Testis (tissue), 3 donors: ENCODE data around the gene PDP2. TPM values are rescaled to one million over a fixed set of nuclear protein-coding genes. Genes with fewer than 3 reads are reported as not detected.

ENCODE experiments used
- DNase-seq: peaks from one replicate; pipeline ENCODE4 v3.0.0-alpha.2; 2019
- H3K27ac ChIP-seq, 2 donors: fragments of 200-600 bp; sonication (generic); one replicate each; pipeline ENCODE4 v1.5.1; 2019
- H3K27me3 ChIP-seq: fragments of 200-600 bp; sonication (generic); one replicate; pipeline ENCODE4 v1.5.1; 2019
- H3K36me3 ChIP-seq: fragments of 200-600 bp; sonication (generic); one replicate; pipeline ENCODE4 v1.5.1; 2017; ENCODE audit warnings: low read depth; ENCODE audit errors: missing control alignments
- H3K4me1 ChIP-seq: fragments of 200-600 bp; sonication (generic); one replicate; pipeline ENCODE4 v1.5.1; 2019
- H3K4me3 ChIP-seq, 2 donors: fragments of 200-600 bp; sonication (generic); one replicate each; pipeline ENCODE4 v1.5.1; 2017 to 2019
- H3K9me3 ChIP-seq: fragments of 200-600 bp; sonication (generic); one replicate; pipeline ENCODE4 v1.5.1; 2017
- POLR2A ChIP-seq: fragments of 450-650 bp; IDR thresholded peaks from one replicate; pipeline ENCODE4 v1.6.1; 2017; ENCODE audit warnings: antibody characterized with exemption, mild to moderate bottlenecking, moderate library complexity
- WGBS, 2 donors: methylation state at CpG; one replicate each; pipeline ENCODE4 v1.1.5; 2018; 5-methylcytosine and 5-hydroxymethylcytosine counted together
- intact Hi-C: fragments of 100-400 bp; cut with DNase I; formaldehyde crosslinking; loops from one replicate; pipeline ENCODE4 v1.15.1; 2023; ENCODE audit warnings: low total_unique reads
- polyA plus RNA-seq: library from polyadenylated mRNA; stranded (reverse); fragments of 350-450 nt; fragmentation: Illumina TruSeq; extraction: RNeasy Lipid Tissue Mini Kit (QIAGEN cat#74804); gene quantifications from one replicate; pipeline ENCODE4 v1.2.3, GENCODE V29; 2014; ENCODE audit warnings: low read depth, low replicate concordance; ENCODE audit not compliant: insufficient read depth
- total RNA-seq, 2 donors: library from RNA; depleted of rRNA; stranded (reverse); fragments of >200 nt; gene quantifications; one replicate each; pipeline ENCODE4 v1.2.3, GENCODE V29; 2016
- TF ChIP-seq, protein P1 (sequence below), 3 experiments: fragments of 450-650 bp in 2 of 3; fragments of 200-600 bp in 1 of 3; sonication (generic) in 1 of 3; IDR thresholded peaks; one replicate each; pipeline ENCODE4 v1.5.1; 2016 to 2019; ENCODE audit warnings: antibody characterized with exemption in 3 of 3, mild to moderate bottlenecking in 2 of 3, moderate library complexity in 1 of 3

Gene PDP2
- total and polyA plus RNA-seq, 3 donors from 2014 or later: 14.0 to 23.9 (median 22.9) TPM

- WGBS, 2 donors: 0 to 1% methylated on average over 11 to 66 of the region's 79 CpGs
- no peak for DNase-seq
- TF ChIP-seq, protein P1, sequence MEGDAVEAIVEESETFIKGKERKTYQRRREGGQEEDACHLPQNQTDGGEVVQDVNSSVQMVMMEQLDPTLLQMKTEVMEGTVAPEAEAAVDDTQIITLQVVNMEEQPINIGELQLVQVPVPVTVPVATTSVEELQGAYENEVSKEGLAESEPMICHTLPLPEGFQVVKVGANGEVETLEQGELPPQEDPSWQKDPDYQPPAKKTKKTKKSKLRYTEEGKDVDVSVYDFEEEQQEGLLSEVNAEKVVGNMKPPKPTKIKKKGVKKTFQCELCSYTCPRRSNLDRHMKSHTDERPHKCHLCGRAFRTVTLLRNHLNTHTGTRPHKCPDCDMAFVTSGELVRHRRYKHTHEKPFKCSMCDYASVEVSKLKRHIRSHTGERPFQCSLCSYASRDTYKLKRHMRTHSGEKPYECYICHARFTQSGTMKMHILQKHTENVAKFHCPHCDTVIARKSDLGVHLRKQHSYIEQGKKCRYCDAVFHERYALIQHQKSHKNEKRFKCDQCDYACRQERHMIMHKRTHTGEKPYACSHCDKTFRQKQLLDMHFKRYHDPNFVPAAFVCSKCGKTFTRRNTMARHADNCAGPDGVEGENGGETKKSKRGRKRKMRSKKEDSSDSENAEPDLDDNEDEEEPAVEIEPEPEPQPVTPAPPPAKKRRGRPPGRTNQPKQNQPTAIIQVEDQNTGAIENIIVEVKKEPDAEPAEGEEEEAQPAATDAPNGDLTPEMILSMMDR (IDR thresholded peaks at IDR 0.05): no peak
- no peak for TF ChIP-seq POLR2A
- Histone ChIP-seq H3K9me3 (no peaks in the 10 kb centered on the region), H3K4me3 (peak within 1 kb of the TSS; percentile 27 to 56), H3K4me1 (no peaks in the 10 kb centered on the region), H3K27me3 (no peaks in the 10 kb centered on the region), H3K36me3 (no peaks in the 10 kb centered on the region), H3K27ac (no peak within 1 kb of the TSS)
- intact Hi-C loops: no loop called here
These were observed 35.8 kb upstream of the PDP2 start, which contains the start of gene CA7 for GRCh38 chr16:66844342-66845079. Gene CA7 (plus strand): TSS chr16:66844414. CDS start chr16:66844488, 74 bp downstream.

DNA sequence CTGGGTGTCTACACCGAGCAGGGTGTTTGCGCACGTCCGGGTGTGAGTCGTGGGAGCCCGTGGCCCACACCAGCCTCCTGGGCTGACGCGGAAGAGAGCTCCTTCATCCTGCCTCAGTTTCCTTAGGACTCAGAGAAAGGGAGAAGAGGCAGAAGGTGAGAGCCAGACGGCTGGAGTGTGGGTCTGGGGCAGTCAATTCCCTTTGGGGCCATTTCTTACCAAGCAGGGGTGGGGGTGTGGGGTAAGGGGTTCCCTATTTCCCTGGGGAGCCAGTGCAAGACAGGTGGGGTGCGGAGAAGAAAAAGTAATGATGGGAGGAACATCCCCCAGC lies 35.3 kb upstream of the PDP2 start:
- intact Hi-C loops: no loop called here
- Histone ChIP-seq H3K4me1 (no peaks in the 10 kb centered on the region), H3K36me3 (no peaks in the 10 kb centered on the region), H3K9me3 (no peaks in the 10 kb centered on the region), H3K4me3 (peak overlapping the region in 1 of 2 donors; percentile 56), H3K27me3 (no peaks in the 10 kb centered on the region), H3K27ac (no peak overlapping the region)
- 8 to 9% methylated on average over 8 to 10 of the region's 10 CpGs for WGBS, 2 donors
- no peak for DNase-seq
- TF ChIP-seq, protein P1 (IDR thresholded peaks at IDR 0.05): no peak
- TF ChIP-seq POLR2A: no peak

DNA sequence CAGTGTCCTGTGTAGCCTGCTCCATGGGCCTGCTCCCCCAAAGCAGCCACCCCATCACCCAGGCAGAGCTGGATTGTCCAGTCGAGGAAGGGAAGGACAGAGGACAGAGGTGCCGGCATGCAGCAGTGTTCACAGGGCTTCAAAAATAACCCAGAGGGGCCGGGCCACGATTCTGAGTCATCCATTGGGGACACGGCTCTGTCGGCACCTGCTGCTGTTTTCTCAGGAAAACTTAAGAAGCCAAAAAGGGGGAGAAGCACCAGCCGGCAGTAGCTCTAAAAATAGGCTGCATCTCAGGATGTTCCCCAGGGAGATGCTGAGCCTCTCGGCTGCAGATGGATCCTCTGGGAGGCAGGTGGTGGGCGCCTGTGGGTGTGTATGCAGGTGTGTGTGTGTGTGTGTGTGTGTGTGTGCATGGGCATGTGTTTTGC lies 34.5 kb upstream of the PDP2 start:
- no peak overlapping the region for H3K27ac ChIP-seq
- no peaks in the 10 kb centered on the region for H3K27me3 ChIP-seq
- no peak for DNase-seq
- H3K4me3 ChIP-seq: no peak overlapping the region
- intact Hi-C loops: no loop called here
- H3K36me3 ChIP-seq: no peaks in the 10 kb centered on the region
- no peaks in the 10 kb centered on the region for H3K4me1 ChIP-seq
- TF ChIP-seq POLR2A: no peak
- TF ChIP-seq, protein P1 (IDR thresholded peaks at IDR 0.05): no peak
- no peaks in the 10 kb centered on the region for H3K9me3 ChIP-seq
- WGBS, 2 donors: 64 to 71% methylated on average over 9 of the region's 9 CpGs

DNA sequence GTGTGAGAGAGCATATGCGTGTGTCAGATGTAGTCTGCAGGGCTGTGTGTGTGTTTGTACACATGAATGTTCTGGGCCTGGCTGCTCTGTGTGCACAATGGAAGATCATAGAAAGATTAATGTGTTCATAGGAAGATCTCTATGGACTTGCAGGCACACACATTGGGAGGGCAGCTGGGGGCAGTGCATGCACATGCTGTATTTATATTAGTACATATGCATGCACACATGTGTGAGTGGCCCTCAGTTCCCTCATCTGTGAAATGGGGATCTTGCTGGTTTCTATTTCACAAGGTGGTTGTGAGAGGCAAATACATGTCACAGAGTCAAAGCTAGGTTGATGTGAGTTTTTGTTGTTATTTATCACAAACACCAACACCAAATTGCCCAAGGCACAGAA lies 34.0 kb upstream of the PDP2 start:
- no peak overlapping the region for H3K4me3 ChIP-seq
- no peaks in the 10 kb centered on the region for H3K9me3 ChIP-seq
- H3K27me3 ChIP-seq: no peaks in the 10 kb centered on the region
- TF ChIP-seq POLR2A: no peak
- TF ChIP-seq, protein P1 (IDR thresholded peaks at IDR 0.05): no peak
- no peaks in the 10 kb centered on the region for H3K4me1 ChIP-seq
- no peaks in the 10 kb centered on the region for H3K36me3 ChIP-seq
- WGBS, 2 donors: 85 to 95% methylated on average over 1 of the region's 1 CpG
- intact Hi-C loops: no loop called here
- no peak for DNase-seq
- no peak overlapping the region for H3K27ac ChIP-seq

DNA sequence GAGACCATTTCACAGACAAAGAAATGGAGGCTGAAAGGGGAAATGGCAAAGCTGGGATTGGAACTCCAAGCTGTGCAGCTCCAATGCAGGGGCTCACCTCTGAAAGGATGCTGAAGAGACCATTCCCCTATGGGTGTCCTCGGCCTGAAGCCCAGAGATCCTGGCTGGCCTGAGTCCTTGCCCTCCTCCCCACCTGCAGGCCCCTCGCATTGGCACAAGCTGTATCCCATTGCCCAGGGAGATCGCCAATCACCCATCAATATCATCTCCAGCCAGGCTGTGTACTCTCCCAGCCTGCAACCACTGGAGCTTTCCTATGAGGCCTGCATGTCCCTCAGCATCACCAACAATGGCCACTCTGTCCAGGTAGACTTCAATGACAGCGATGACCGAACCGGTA lies 33.5 kb upstream of the PDP2 start:
- Histone ChIP-seq H3K27me3 (no peaks in the 10 kb centered on the region), H3K4me1 (no peaks in the 10 kb centered on the region), H3K4me3 (no peak overlapping the region), H3K9me3 (no peaks in the 10 kb centered on the region), H3K27ac (no peak overlapping the region), H3K36me3 (no peaks in the 10 kb centered on the region)
- no peak for TF ChIP-seq POLR2A
- TF ChIP-seq, protein P1 (IDR thresholded peaks at IDR 0.05): no peak
- DNase-seq: no peak
- WGBS, 2 donors: 96 to 98% methylated on average over 6 of the region's 6 CpGs
- intact Hi-C loops: no loop called here
